MCF 10A (cell line): ENCODE results near the gene EMX1. TPM values are rescaled to one million over a fixed set of nuclear protein-coding genes. Genes with fewer than 3 reads are reported as not detected.

Source experiments
- BruUV-seq: library from RNA; stranded (reverse); fragments of 400-500 nt; replicated peaks from 2 replicates; lab custom pipeline; 2021; lab: Mats Ljungman, UMichigan
- CTCF ChIA-PET: fragments of 300-600 bp; sonication (Branson Sonifier 250); formaldehyde crosslinking; extraction: SDS; loops from one replicate; lab custom pipeline; 2021; ENCODE audit warnings: antibody characterized with exemption, inconsistent platforms; lab: Yijun Ruan, JAX
- POLR2A ChIA-PET: fragments of 300-600, 350-650 bp; sonication (Branson Sonifier 250); formaldehyde crosslinking; extraction: SDS; loops from one replicate; lab custom pipeline; 2020; ENCODE audit warnings: antibody characterized with exemption, inconsistent platforms; lab: Yijun Ruan, JAX
- DNase-seq: peaks from one replicate; pipeline ENCODE4 v3.0.0-alpha.2; 2018; ENCODE audit not compliant: unreplicated experiment
- H3K27ac Mint-ChIP-seq: one replicate; pipeline ENCODE4 v1.8.0; 2022; ENCODE audit warnings: mild to moderate bottlenecking, low read depth, mixed read lengths; ENCODE audit not compliant: unreplicated experiment
- H3K27me3 Mint-ChIP-seq: one replicate; pipeline ENCODE4 v1.8.0; 2022; ENCODE audit warnings: mixed read lengths; ENCODE audit not compliant: insufficient read depth, unreplicated experiment
- H3K36me3 Mint-ChIP-seq: one replicate; pipeline ENCODE4 v1.8.0; 2022; ENCODE audit warnings: mild to moderate bottlenecking, moderate library complexity, mixed read lengths; ENCODE audit not compliant: insufficient read depth, unreplicated experiment
- H3K4me1 Mint-ChIP-seq: one replicate; pipeline ENCODE4 v1.8.0; 2022; ENCODE audit warnings: mixed read lengths; ENCODE audit not compliant: insufficient read depth, unreplicated experiment
- H3K4me3 Mint-ChIP-seq: one replicate; pipeline ENCODE4 v1.8.0; 2022; ENCODE audit warnings: mild to moderate bottlenecking, moderate library complexity, mixed read lengths; ENCODE audit not compliant: unreplicated experiment
- H3K9me3 Mint-ChIP-seq: one replicate; pipeline ENCODE4 v1.8.0; 2022; ENCODE audit warnings: mixed read lengths; ENCODE audit not compliant: unreplicated experiment
- CTCF ChIP-seq: fragments of 200-600 bp; IDR thresholded peaks from one replicate; pipeline ENCODE4 v1.8.0; 2022; ENCODE audit warnings: antibody characterized with exemption, mild to moderate bottlenecking; ENCODE audit not compliant: unreplicated experiment
- intact Hi-C: fragments of 100-400 bp; cut with micrococcal nuclease; formaldehyde crosslinking; loops from 2 replicates; pipeline ENCODE4 v1.14.1; 2022
- total RNA-seq: library from RNA; stranded (reverse); gene quantifications from 2 replicates; pipeline ENCODE4 v1.2.3, GENCODE V29; 2022

The EMX1 gene
- total RNA-seq, 1 experiment from 2014 or later = not detected

DNA sequence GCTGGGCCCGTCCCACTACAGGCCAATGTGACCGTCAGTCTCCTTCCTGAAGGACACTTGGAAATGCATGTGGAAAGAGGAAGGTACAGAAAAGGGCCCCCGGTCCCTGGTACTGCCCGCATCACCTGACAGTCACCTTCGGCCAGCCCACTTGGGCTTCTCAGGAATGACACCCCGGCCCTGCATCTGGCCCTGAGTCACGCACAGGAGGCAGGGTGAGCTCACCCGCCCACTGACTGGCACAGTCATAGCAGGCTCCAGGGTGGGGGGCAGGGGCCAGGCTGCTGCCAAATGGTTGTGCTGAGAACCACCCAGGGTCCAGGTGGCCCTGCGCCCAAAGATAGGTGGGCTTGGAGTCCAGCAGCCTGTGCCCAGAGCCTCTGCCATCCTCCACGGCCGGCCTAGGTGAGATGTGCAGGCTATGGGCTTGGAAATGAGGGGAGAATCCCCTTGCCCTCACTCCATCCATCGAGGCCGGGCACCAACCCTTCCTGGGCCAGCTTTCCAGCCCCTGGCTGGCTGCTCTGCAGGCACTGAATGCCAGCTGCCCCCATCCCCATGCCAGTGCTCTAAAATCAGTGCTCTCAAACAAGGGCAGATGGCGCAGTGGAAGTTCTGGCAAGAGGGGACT lies 14.1 kb downstream of the EMX1 start:
- H3K27ac Mint-ChIP-seq = no peak overlapping the region
- intact Hi-C loops = no loop called here
- H3K9me3 Mint-ChIP-seq = no peaks in the 10 kb centered on the region
- no peaks in the 10 kb centered on the region for H3K4me1 Mint-ChIP-seq
- H3K36me3 Mint-ChIP-seq = no peaks in the 10 kb centered on the region
- TF ChIP-seq CTCF = no peak
- POLR2A ChIA-PET = no interaction called here
- no peak overlapping the region for H3K4me3 Mint-ChIP-seq
- no TSS peak for BruUV-seq
- H3K27me3 Mint-ChIP-seq = no peaks in the 10 kb centered on the region
- CTCF ChIA-PET = interaction anchor here (0.7 to 0.9 kb wide), 2 partner anchors 246 to 1471 kb away, joined by 3 read pairs; no protein-coding TSS in a partner anchor
- peak; percentile 57 for DNase-seq

DNA sequence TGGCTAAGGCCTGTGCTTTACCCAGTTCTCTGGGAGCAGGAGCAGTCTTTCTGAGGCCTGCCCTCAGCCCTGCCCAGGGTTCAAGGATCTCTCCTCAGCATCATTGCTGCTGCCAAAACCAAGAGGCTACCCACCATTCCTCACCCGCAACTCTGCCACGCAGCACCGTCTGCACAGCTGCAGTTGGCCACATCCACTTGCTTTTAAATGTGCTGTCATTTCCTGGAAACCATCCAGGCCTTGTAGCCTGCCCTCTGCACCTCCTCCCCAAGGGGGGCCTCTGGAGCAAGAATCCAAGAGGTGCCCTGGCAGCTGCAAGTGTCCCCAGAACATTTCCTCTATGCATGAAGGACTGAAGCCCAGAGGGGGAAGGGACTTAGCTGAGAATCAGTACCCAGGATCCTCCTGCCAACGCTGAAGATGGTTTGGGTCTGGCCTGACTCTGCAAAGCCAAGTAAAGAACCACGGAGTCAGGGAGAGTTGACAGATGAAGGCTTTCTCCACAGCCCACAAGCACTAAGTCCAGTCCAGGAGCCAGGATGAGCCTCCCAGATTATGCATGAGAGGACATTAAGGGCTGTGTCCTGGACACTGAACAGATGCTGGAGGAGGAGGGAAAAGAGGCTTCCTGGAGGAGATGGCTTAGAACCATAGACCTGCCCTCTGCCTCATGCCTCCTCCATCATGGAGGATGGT lies 14.9 kb downstream of the EMX1 start:
- DNase-seq = no peak
- H3K9me3 Mint-ChIP-seq = no peaks in the 10 kb centered on the region
- ChIA-PET POLR2A (no interaction called here), CTCF (interaction anchor here (0.6 to 1.3 kb wide), 3 partner anchors 46 to 1470 kb away, joined by 3 to 5 read pairs (median 3); no protein-coding TSS in a partner anchor)
- BruUV-seq = no TSS peak
- no peak overlapping the region for H3K27ac Mint-ChIP-seq
- no peaks in the 10 kb centered on the region for H3K4me1 Mint-ChIP-seq
- no peaks in the 10 kb centered on the region for H3K36me3 Mint-ChIP-seq
- TF ChIP-seq CTCF = no peak
- H3K27me3 Mint-ChIP-seq = no peaks in the 10 kb centered on the region
- intact Hi-C loops = no loop called here
- H3K4me3 Mint-ChIP-seq = no peak overlapping the region

DNA sequence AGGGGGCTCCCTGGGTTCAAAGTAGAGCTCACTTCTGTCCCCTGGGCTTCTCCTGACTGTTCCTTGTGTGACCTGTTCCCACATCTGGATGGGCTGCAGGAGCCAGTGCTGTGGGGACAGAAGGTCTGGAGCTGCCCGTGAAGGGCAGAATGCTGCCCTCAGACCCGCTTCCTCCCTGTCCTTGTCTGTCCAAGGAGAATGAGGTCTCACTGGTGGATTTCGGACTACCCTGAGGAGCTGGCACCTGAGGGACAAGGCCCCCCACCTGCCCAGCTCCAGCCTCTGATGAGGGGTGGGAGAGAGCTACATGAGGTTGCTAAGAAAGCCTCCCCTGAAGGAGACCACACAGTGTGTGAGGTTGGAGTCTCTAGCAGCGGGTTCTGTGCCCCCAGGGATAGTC lies 15.5 kb downstream of the EMX1 start:
- no peak for TF ChIP-seq CTCF
- ChIA-PET CTCF (interaction anchor here (0.6 to 1.3 kb wide), 3 partner anchors 46 to 278 kb away, joined by 3 to 5 read pairs (median 4); no protein-coding TSS in a partner anchor), POLR2A (no interaction called here)
- BruUV-seq = no TSS peak
- intact Hi-C loops = no loop called here
- Mint-ChIP-seq H3K4me3 (no peak overlapping the region), H3K4me1 (no peaks in the 10 kb centered on the region), H3K9me3 (no peaks in the 10 kb centered on the region), H3K27me3 (no peaks in the 10 kb centered on the region), H3K27ac (no peak overlapping the region), H3K36me3 (no peaks in the 10 kb centered on the region)
- DNase-seq = no peak

GRCh38 chr2:72933207-72933606 lies 15.9 kb downstream of the EMX1 start:
- CTCF ChIA-PET = interaction anchor here (0.6 to 1.3 kb wide), 3 partner anchors 47 to 278 kb away, joined by 3 to 5 read pairs (median 4); no protein-coding TSS in a partner anchor
- POLR2A ChIA-PET = no interaction called here

More at GRCh38 chr2:72933207-72933606, 15.9 kb downstream of the EMX1 start:
- intact Hi-C loops = no loop called here
- no peak for TF ChIP-seq CTCF
- Mint-ChIP-seq H3K27ac (no peak overlapping the region), H3K4me1 (no peaks in the 10 kb centered on the region), H3K27me3 (no peaks in the 10 kb centered on the region), H3K9me3 (no peaks in the 10 kb centered on the region), H3K36me3 (no peaks in the 10 kb centered on the region), H3K4me3 (no peak overlapping the region)
- no TSS peak for BruUV-seq
- no peak for DNase-seq
